Lower leg skin (tissue), 3 donors: ENCODE data around the gene LRGUK.

Experiments used
- POLR2A ChIP-seq, 2 donors: fragments of 450-650 bp; IDR thresholded peaks; one replicate each; pipeline ENCODE4 v1.6.1; 2016 to 2017; ENCODE audit warnings: antibody characterized with exemption in 2 of 2, mild to moderate bottlenecking in 1 of 2, moderate library complexity in 1 of 2
- TF ChIP-seq, protein P1 (sequence below), 3 donors: fragments of 450-650 bp; IDR thresholded peaks; one replicate each; pipeline ENCODE4 v1.5.1; 2016; ENCODE audit warnings: antibody characterized with exemption in 3 of 3, mild to moderate bottlenecking in 3 of 3, moderate library complexity in 2 of 3

DNA sequence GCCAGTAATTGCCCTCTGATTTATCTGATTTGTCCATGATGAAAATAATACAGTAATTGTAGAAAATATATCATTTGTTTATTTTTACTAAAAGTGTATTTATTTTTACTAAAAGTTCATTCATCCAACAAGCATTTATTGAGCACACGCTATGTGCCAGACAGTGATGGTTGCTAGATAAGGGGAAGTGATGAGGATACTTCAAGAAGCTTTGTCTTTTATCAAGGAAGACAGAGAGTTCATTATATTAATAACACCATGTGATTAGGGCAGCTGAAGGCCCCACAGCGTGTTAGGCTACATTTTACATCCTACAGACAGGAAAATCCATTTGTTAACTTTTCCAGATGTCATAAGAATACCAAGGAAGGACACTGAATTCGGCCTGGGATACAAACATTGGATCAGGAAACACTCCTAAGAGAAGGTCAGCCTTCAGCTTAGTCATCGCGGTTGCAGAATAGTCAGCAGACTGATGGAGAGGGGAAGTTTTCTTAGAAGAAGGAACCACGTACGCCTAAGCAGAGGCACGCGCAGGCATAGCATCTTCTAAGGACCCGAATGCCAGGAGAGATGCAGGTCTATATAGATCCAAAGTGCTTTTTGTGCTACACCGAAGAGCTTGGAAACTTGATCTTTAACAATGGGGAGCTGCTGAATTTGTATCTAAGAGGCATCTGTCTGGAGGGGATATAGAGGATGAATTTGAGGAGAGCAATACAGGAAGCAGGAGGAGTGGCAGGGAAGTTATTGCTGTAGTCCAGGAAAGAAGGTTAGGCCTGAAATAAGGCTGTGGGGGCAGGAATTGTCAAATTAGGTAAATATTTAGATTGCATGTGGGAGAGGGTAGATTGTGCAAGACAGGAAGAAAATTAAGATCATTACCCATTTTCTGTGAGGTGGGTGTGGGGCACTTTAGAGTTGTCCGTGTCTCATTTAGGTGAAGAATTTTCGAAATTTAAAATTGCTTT lies 85.7 kb downstream of the LRGUK start:
- TF ChIP-seq, protein P1, sequence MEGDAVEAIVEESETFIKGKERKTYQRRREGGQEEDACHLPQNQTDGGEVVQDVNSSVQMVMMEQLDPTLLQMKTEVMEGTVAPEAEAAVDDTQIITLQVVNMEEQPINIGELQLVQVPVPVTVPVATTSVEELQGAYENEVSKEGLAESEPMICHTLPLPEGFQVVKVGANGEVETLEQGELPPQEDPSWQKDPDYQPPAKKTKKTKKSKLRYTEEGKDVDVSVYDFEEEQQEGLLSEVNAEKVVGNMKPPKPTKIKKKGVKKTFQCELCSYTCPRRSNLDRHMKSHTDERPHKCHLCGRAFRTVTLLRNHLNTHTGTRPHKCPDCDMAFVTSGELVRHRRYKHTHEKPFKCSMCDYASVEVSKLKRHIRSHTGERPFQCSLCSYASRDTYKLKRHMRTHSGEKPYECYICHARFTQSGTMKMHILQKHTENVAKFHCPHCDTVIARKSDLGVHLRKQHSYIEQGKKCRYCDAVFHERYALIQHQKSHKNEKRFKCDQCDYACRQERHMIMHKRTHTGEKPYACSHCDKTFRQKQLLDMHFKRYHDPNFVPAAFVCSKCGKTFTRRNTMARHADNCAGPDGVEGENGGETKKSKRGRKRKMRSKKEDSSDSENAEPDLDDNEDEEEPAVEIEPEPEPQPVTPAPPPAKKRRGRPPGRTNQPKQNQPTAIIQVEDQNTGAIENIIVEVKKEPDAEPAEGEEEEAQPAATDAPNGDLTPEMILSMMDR (IDR thresholded peaks at IDR 0.05) = no peak
- TF ChIP-seq POLR2A (IDR thresholded peaks at IDR 0.05) = no peak
